Calu3 (cell line): ENCODE results near the gene VAX1. TPM values are rescaled to one million over a fixed set of nuclear protein-coding genes. Genes with fewer than 3 reads are reported as not detected.

Source experiments
- BruUV-seq: library from RNA; stranded (reverse); fragments of 400-500 nt; replicated peaks from 2 replicates; lab custom pipeline; 2021; lab: Mats Ljungman, UMichigan
- CTCF ChIA-PET: fragments of 300-600 bp; sonication (Branson Sonifier 250); formaldehyde crosslinking; loops from one replicate; lab custom pipeline; 2022; ENCODE audit warnings: antibody characterized with exemption; lab: Charles Lee
- DNase-seq: peaks from one replicate; pipeline ENCODE4 v3.0.0; 2022
- H3K27ac Mint-ChIP-seq: one replicate; pipeline ENCODE4 v1.8.0; 2022; ENCODE audit warnings: mixed read lengths; ENCODE audit not compliant: unreplicated experiment
- H3K27me3 Mint-ChIP-seq: one replicate; pipeline ENCODE4 v1.8.0; 2022; ENCODE audit warnings: mixed read lengths; ENCODE audit not compliant: unreplicated experiment
- H3K36me3 Mint-ChIP-seq: one replicate; pipeline ENCODE4 v1.8.0; 2022; ENCODE audit warnings: mild to moderate bottlenecking, moderate library complexity, mixed read lengths; ENCODE audit not compliant: insufficient read depth, unreplicated experiment
- H3K4me1 Mint-ChIP-seq: one replicate; pipeline ENCODE4 v1.8.0; 2022; ENCODE audit warnings: mild to moderate bottlenecking, low read depth, mixed read lengths; ENCODE audit not compliant: unreplicated experiment
- H3K4me3 Mint-ChIP-seq: one replicate; pipeline ENCODE4 v1.8.0; 2022; ENCODE audit warnings: mild to moderate bottlenecking, low read depth, moderate library complexity, mixed read lengths; ENCODE audit not compliant: unreplicated experiment
- H3K9me3 Mint-ChIP-seq: one replicate; pipeline ENCODE4 v1.8.0; 2022; ENCODE audit warnings: low read depth, mixed read lengths; ENCODE audit not compliant: unreplicated experiment
- CTCF ChIP-seq: fragments of 200-600 bp; IDR thresholded peaks from one replicate; pipeline ENCODE4 v1.8.0; 2022; ENCODE audit warnings: antibody characterized with exemption; ENCODE audit not compliant: unreplicated experiment
- intact Hi-C: fragments of 100-400 bp; cut with micrococcal nuclease; formaldehyde crosslinking; loops from one replicate; pipeline ENCODE4 v1.10.0; 2022; ENCODE audit not compliant: unreplicated experiment
- total RNA-seq: library from RNA; stranded (reverse); gene quantifications from 2 replicates; pipeline ENCODE4 v1.2.3, GENCODE V29; 2022

VAX1 gene
- total RNA-seq, 1 experiment from 2014 or later, result not detected

GRCh38 chr10:117165538-117166417 lies 27.7 kb upstream of the VAX1 start:
- no peak overlapping the region for H3K27ac Mint-ChIP-seq
- intact Hi-C loops, result loop anchor here (2.0 to 5.0 kb wide), 3 partner anchors 161 to 369 kb away; partner anchors contain the start of gene SHTN1
- H3K4me3 Mint-ChIP-seq, result peak overlapping the region; percentile 58
- DNase-seq, result peak; percentile 73
- peaks cover 7% of the 10 kb centered on the region for H3K36me3 Mint-ChIP-seq
- BruUV-seq, result no TSS peak
- TF ChIP-seq CTCF, result peak; percentile 53
- CTCF ChIA-PET, result interaction anchor here (1.3 to 3.2 kb wide), 3 partner anchors 9 to 369 kb away, joined by 3 to 26 read pairs (median 6); no protein-coding TSS in a partner anchor
- H3K4me1 Mint-ChIP-seq, result no peaks in the 10 kb centered on the region
- no peaks in the 10 kb centered on the region for H3K9me3 Mint-ChIP-seq
- peaks cover 45% of the 10 kb centered on the region for H3K27me3 Mint-ChIP-seq

- Mint-ChIP-seq H3K27ac (no peak overlapping the region), H3K9me3 (no peaks in the 10 kb centered on the region), H3K4me3 (peak overlapping the region; percentile 58), H3K36me3 (peaks cover 7% of the 10 kb centered on the region), H3K27me3 (peaks cover 47% of the 10 kb centered on the region), H3K4me1 (no peaks in the 10 kb centered on the region)
- intact Hi-C loops, result loop anchor here (5.0 kb wide), 1 partner anchor 278 kb away; no protein-coding TSS in a partner anchor
- BruUV-seq, result no TSS peak
- no peak for DNase-seq
- no peak for TF ChIP-seq CTCF
- CTCF ChIA-PET, result interaction anchor here (0.6 to 1.5 kb wide), 3 partner anchors 10 to 356 kb away, joined by 3 to 6 read pairs (median 3); no protein-coding TSS in a partner anchor
Observed at GRCh38 chr10:117164592-117165537, 26.8 kb upstream of the VAX1 start.

- intact Hi-C loops, result no loop called here
- H3K27ac Mint-ChIP-seq, result no peak overlapping the region
- no peak overlapping the region for H3K4me3 Mint-ChIP-seq
- peaks cover 47% of the 10 kb centered on the region for H3K27me3 Mint-ChIP-seq
- DNase-seq, result no peak
- TF ChIP-seq CTCF, result no peak
- BruUV-seq, result no TSS peak
- peaks cover 7% of the 10 kb centered on the region for H3K36me3 Mint-ChIP-seq
- H3K4me1 Mint-ChIP-seq, result no peaks in the 10 kb centered on the region
- CTCF ChIA-PET, result interaction anchor here (1.4 kb wide), 1 partner anchor 355 kb away, joined by 3 read pairs; no protein-coding TSS in a partner anchor
- H3K9me3 Mint-ChIP-seq, result no peaks in the 10 kb centered on the region
Observed at GRCh38 chr10:117163954-117164548, 26.0 kb upstream of the VAX1 start.
